HepG2 (cell line): ENCODE results near the gene DPP8. TPM values are rescaled to one million over a fixed set of nuclear protein-coding genes. Genes with fewer than 3 reads are reported as not detected.
A peak's percentile ranks its signal among the peaks of the same experiment; 100 is the strongest.

Source experiments
- IKZF5 ChIP-seq: IDR thresholded peaks from 2 replicates; pipeline ENCODE4 v1.6.1; 2018; ENCODE audit warnings: missing genetic modification reagents, mild to moderate bottlenecking, missing compliant biosample characterization
- MTF1 ChIP-seq: sonication (generic); formaldehyde crosslinking; IDR thresholded peaks from 2 replicates; pipeline ENCODE4 v1.5.0; 2020; ENCODE audit warnings: missing genetic modification reagents
- NFAT5 ChIP-seq: sonication (generic); formaldehyde crosslinking; IDR thresholded peaks from 2 replicates; pipeline ENCODE4 v1.4.0; 2020; ENCODE audit warnings: missing genetic modification reagents
- NPAS2 ChIP-seq: sonication (generic); formaldehyde crosslinking; IDR thresholded peaks from 2 replicates; pipeline ENCODE4 v1.8.0; 2022; ENCODE audit warnings: mild to moderate bottlenecking, missing genetic modification reagents, borderline replicate concordance
- PHF8 ChIP-seq: sonication (generic); formaldehyde crosslinking; IDR thresholded peaks from 2 replicates; pipeline ENCODE4 v1.5.0; 2020; ENCODE audit warnings: missing genetic modification reagents
- RFX3 ChIP-seq: IDR thresholded peaks from 2 replicates; pipeline ENCODE4 v1.6.1; 2016; ENCODE audit warnings: missing biosample characterization, missing genetic modification reagents
- polyA plus RNA-seq, 8 experiments: library from polyadenylated mRNA; depleted of rRNA in 3 of 8; stranded (reverse) in 7 of 8; unstranded in 1 of 8; fragments of >200 nt; fragmentation: Illumina TruSeq in 4 of 8; extraction: Trizol in 4 of 8; gene quantifications; 2 replicates each; pipeline versions ENCODE4 v1.2.1 to v1.2.3, GENCODE V29; 2011 to 2016; ENCODE audit warnings: low read depth in 4 of 8, missing spikeins in 1 of 8, mixed read lengths in 1 of 8; ENCODE audit not compliant: insufficient read depth in 1 of 8
- total RNA-seq, 5 experiments: library from RNA; depleted of rRNA; stranded (reverse); fragments of >200 nt; fragmentation: Illumina TruSeq; extraction: Trizol; gene quantifications; 2 replicates each; pipeline ENCODE4 v1.2.3, GENCODE V29; 2016; ENCODE audit warnings: low read depth in 1 of 5
- TF ChIP-seq, protein P1 (sequence below), 2 experiments: fragments of 450-650 bp in 1 of 2; sonication (generic) in 1 of 2; formaldehyde crosslinking in 1 of 2; IDR thresholded peaks; 2 replicates each; pipeline versions ENCODE4 v1.6.1 to v1.8.0; 2016 to 2022; ENCODE audit warnings: antibody characterized with exemption in 1 of 2, mild to moderate bottlenecking in 1 of 2, missing genetic modification reagents in 1 of 2
- TF ChIP-seq, protein P2 (sequence below): IDR thresholded peaks from 2 replicates; pipeline ENCODE4 v1.6.1; 2016; ENCODE audit warnings: missing biosample characterization, missing genetic modification reagents, low read depth

The DPP8 gene
- total and polyA plus RNA-seq, 2 of the 13 experiments (the other 11 are each of a cell fraction or from before 2014, with no cell fraction given): 18.0 to 26.3 TPM

- TF ChIP-seq, protein P1, sequence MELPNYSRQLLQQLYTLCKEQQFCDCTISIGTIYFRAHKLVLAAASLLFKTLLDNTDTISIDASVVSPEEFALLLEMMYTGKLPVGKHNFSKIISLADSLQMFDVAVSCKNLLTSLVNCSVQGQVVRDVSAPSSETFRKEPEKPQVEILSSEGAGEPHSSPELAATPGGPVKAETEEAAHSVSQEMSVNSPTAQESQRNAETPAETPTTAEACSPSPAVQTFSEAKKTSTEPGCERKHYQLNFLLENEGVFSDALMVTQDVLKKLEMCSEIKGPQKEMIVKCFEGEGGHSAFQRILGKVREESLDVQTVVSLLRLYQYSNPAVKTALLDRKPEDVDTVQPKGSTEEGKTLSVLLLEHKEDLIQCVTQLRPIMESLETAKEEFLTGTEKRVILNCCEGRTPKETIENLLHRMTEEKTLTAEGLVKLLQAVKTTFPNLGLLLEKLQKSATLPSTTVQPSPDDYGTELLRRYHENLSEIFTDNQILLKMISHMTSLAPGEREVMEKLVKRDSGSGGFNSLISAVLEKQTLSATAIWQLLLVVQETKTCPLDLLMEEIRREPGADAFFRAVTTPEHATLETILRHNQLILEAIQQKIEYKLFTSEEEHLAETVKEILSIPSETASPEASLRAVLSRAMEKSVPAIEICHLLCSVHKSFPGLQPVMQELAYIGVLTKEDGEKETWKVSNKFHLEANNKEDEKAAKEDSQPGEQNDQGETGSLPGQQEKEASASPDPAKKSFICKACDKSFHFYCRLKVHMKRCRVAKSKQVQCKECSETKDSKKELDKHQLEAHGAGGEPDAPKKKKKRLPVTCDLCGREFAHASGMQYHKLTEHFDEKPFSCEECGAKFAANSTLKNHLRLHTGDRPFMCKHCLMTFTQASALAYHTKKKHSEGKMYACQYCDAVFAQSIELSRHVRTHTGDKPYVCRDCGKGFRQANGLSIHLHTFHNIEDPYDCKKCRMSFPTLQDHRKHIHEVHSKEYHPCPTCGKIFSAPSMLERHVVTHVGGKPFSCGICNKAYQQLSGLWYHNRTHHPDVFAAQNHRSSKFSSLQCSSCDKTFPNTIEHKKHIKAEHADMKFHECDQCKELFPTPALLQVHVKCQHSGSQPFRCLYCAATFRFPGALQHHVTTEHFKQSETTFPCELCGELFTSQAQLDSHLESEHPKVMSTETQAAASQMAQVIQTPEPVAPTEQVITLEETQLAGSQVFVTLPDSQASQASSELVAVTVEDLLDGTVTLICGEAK (IDR thresholded peaks at IDR 0.05): no peak
- TF ChIP-seq, protein P1 (CRISPR knock-in tag; IDR thresholded peaks at IDR 0.05): peak; percentile 90
- TF ChIP-seq NFAT5 (CRISPR knock-in tag) (peak; percentile 83; the same call in 1 of the 2 replicates), NPAS2 (CRISPR knock-in tag) (no peak), IKZF5 (CRISPR knock-in tag) (peak; percentile 45), RFX3 (CRISPR knock-in tag) (no peak), PHF8 (CRISPR knock-in tag) (peak; percentile 96), MTF1 (CRISPR knock-in tag) (peak; percentile 17; the same call in 1 of the 2 replicates)
- TF ChIP-seq, protein P2, sequence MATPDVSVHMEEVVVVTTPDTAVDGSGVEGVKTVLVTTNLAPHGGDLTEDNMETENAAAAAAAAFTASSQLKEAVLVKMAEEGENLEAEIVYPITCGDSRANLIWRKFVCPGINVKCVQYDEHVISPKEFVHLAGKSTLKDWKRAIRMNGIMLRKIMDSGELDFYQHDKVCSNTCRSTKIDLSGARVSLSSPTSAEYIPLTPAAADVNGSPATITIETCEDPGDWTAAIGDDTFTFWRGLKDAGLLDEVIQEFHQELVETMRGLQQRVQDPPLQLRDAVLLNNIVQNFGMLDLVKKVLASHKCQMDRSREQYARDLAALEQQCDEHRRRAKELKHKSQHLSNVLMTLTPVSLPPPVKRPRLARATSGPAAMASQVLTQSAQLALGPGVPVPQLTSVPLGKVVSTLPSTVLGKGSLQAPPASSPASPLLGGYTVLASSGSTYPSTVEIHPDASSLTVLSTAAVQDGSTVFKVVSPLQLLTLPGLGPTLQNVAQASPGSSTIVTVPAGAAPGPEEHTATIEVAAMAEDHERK: no peak
Observed at GRCh38 chr15:65530318-65531111, 13.0 kb upstream of the DPP8 start, which contains the start of gene HACD3 (continued).
